Activated CD4-positive, CD25-positive, alpha-beta regulatory T cell treated with anti-CD3 and anti-CD28 coated beads, Interleukin-2, amount 50 U/mL, for 72 hours (primary cell): Measurements from ENCODE around the gene ELOB.

ENCODE experiments used
- DNase-seq: peaks from one replicate; pipeline ENCODE4 v3.0.0; 2021

ELOB gene

DNA sequence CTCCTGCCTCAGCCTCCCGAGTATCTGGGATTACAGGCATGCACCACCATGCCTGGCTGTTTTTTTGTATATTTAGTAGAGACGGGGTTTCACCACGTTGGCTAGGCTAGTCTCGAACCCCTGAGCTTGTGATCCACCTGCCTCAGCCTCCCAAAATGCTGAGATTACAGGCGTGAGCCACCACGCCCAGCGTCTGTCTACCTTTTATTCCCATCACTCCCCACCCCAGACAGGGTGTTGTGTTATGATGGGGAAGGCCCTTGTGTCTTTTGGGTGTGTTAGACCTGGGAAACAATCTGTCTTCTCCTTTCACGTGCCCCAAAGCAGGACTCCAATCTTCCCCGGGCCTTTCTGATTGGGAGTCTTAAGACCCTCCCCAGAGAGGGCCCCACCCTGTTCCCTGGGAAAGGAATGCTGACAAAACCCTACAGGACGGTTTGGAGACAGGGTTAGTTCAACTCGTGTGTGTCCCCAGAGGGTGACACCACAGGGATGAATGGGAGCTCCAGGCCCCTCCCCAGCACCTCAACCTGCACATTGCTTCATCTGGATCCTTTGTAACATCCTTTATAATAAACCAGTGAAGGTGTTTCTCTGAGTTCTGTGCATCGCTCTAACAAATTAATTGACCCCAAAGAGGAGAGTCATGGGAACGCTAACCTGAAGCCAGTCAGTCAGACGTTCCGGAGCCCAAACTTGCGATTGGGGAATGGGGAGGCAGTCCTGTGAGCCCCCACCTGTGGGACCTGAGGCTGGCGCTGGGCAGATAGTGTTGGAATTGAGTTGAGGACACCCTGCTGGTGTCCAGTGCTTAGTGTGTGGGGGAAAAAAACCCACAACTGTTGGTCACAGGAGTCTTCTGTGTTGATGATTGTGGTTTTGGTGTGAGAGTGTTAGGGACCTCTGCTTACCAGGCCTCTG lies 3.2 kb upstream of the ELOB start:
- no peak for DNase-seq

- DNase-seq, result no peak
Measured at GRCh38 chr16:2779151-2779920, 2.3 kb upstream of the ELOB start.

- DNase-seq, result no peak
Measured at GRCh38 chr16:2778630-2778958, 1.5 kb upstream of the ELOB start.

DNA sequence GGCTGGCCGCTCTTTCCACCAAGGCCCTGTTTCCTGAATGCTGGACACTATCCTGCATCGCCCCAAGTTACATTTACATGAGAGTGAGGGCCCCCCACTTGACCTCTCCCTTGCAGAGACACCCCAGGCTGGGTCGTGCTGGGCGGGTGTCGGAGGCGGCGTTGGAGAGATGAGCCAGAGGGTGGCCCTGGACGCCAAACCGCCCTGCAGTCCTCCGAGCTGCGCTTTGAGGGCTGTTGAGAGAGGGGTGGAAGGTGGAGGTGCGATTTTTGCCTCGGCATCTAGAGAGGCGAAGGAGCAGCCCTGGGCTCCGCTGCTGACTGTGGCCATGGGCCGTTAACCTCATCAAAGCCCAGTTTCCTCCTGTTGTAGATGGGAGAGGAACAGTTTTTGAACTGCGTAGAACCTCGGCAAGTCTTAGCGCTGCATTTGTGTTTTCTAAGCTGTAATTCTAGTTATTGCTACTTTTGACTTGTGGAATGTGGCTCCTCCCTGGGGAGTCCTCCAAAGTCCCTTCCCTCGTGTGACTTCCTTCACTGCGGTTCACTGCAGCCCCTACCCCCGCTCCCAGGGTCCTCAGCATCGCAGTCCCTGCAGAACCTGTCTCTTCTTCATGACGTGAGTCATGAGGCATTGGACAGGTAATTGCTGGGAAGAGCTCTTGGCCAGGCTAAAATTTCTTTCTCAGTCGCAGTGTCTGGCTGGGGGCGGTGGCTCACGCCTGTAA lies 986 bp upstream of the ELOB start:
- peak; percentile 61 for DNase-seq

DNA sequence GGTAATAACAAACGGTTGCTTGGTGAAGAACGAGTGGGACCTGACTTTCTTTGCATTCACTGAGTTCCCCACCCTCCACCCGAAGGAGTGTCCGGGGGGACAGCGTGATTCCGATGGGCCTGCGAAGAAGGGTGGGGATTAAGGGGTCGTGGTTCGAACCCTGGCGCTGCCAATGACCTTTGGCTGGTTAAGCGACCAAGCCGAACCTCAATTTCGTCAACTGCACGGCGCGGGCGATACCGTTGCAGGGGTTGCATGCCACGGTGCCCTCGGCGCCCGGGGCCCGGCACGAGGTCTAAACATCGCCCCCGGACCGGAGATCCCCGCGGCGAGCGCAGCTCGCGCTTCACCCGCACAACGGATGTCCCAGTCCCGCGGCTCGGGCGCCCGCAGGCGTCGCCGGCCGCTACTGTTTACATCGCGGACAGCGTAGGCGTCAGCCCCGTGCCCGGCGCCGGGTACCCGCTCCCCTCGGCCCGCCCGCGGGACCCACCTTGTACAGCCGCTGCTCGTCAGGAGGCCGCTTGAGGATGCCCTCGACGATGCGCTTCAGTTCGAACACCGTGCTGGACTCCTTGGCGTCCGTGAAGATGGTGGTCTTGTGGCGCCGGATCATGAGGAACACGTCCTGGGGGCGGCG lies 460 bp downstream of the ELOB start:
- DNase-seq, result peak; percentile 59

GRCh38 chr16:2775765-2776499 lies 1.1 kb downstream of the ELOB start:
- DNase-seq, result no peak

DNA sequence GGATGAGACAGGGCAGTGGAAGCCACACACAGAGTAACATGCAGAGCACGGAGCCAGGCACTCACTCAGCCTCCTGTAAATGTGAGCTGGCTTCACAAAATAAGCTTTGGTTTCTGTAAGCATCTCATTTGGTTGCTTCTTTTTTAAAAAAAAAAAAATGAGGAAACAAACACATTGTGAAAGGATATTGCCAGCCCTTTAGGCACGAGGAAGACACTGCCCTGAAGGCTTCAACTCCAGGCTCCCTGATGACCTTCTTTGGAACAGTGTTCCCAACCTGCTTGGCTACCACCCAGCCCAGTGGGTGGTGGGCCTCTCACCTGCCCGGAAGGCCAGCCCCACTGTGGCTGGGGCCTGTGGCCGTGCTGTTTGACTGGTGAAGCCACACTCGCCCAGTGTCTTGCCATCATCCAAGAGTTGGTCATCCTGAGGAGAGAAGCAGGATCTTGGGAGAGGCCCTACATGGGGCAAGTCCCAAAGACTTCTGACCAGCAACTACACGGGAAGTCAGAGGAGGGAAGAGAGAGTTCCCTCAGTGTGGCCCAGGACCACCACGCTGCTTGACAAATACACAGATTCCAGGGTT lies 1.9 kb downstream of the ELOB start:
- DNase-seq, result no peak

GRCh38 chr16:2774161-2774891 lies 2.8 kb downstream of the ELOB start:
- no peak for DNase-seq

- no peak for DNase-seq
Measured at GRCh38 chr16:2773188-2773968, 3.7 kb downstream of the ELOB start.

DNA sequence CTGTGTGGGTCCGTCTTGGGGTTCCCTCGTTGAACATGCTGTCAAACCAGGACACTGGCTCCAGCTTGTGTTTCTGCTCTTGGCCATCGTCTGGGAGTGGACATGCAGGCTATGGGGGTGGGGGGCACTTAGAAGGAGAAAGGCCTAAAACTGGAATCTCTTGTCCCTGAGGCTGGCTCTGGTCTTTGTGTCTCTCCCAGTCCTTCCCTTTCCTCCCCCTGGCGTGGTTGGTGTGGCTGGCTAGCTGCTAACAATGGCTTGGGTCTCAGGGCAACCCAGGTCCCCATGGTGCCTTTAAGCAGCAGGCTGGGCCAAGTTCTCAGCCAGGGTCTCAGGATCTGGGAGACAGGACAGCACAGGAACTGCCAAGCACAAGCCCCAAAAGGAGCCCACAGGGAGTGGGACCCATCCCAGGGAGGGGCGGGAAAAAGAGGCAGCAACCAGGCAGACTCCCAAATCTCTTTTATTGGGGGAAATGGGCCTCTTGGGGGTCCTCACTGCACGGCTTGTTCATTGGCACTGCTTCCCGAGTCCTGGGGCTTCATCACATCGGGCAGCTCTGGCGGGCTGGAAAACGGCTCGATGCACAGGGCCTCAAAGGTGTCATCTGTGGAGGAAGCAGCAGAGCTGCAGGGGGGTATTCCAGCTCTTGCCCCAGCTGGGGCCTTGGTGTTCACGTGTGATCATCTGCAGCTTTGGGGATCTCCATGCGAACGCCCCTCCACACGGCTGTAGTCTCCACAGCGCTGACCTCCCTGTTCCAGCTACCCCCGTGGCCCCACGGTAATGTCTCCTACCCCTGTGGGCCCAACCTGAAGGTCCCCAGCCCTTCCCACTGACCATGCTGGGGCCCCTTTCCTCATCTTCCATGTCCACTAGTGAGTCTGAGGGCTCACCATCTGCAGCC lies 5.3 kb downstream of the ELOB start:
- no peak for DNase-seq

DNA sequence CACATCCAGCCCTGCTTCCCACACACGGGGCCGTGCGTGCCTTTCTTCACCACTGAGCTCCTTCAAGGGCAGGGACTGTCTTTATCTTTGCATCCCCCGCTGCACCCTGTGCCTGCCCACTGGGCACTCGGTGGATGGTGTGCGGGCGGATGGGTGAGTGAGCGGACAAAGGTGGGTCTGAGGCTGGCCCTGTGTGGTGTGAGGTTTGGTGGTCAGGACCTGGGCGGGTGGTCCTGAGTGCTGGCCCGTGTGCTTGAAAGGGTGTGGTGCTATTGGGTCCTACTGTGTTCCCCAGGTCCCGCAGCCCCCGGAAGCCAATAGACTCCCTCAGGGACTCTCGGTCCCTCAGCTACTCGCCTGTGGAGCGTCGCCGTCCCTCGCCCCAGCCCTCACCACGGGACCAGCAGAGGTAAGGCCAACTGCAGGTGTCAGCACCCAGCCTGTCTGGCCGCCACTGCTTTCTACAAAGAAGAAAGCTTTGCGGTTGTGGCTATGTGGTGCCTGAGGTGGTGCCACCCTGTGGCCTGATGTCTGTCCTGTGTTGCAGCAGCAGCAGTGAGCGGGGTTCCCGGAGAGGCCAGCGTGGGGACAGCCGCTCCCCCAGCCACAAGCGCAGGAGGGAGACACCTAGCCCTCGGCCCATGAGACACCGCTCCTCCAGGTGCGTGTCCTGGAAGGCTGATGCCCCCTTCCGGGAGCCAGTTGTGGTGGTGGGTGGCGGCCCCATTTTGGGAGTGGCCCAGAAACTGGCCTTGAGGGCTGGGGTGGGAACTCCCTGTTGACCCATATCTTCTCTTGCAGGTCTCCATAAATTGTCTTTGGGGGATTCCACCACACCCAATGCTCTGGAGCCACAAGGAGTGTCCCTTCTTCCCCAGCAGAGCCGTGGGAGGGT lies 6.8 kb downstream of the ELOB start:
- DNase-seq, result no peak

GRCh38 chr16:2769675-2770056 lies 7.4 kb downstream of the ELOB start:
- no peak for DNase-seq

GRCh38 chr16:2769100-2769529 lies 8.0 kb downstream of the ELOB start:
- DNase-seq, result no peak

DNA sequence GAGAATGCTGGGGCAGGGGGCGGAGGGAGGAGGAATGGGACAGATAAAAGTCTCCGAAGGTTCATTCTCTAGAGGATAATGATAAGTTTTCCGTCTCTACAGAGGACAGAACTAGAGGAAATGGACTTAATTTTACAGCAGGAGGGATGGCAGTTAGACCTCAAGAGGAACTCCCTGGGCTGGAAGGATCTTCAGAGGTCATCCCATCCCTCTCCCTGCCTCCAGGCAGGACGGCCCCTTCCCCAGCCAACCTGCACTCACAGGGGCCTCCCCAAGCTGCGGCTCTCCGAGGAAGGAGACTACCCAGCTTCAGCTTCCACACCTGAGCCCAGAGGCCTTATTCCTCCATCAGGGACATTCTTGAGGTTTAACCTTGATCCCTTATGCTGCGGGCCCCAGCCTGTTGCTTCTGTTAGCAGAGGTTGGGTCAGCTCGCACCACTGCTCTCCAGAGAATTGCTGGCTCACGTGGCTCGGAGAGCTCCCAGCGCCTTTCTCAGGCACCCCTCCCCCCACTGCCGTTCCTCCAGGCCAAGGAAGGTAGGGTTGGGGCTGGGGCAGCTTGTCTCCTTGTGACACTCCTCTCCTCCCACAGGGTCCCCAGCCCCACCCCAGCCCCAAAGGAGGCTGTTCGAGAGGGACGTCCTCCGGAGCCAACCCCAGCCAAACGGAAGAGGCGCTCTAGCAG lies 8.5 kb downstream of the ELOB start:
- no peak for DNase-seq

- no peak for DNase-seq
Measured at GRCh38 chr16:2767891-2768290, 9.2 kb downstream of the ELOB start.

DNA sequence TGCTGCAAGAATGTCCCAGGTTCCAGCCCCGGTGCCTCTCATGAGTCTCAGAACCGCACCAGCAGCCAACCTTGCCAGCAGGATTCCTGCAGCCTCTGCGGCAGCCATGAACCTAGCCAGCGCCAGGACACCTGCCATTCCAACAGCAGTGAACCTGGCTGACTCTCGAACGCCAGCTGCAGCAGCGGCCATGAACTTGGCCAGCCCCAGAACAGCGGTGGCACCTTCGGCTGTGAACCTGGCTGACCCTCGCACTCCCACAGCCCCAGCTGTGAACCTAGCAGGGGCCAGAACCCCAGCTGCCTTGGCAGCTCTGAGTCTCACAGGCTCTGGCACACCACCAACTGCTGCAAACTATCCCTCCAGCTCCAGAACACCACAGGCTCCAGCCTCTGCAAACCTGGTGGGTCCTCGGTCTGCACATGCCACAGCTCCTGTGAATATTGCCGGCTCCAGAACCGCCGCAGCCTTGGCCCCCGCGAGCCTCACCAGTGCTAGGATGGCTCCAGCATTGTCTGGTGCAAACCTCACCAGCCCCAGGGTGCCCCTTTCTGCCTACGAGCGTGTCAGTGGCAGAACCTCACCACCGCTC lies 9.8 kb downstream of the ELOB start:
- no peak for DNase-seq
